HG02610 (cell line): ENCODE measurements around the gene MAML3.

ENCODE experiments used
- ATAC-seq: cut with Tn5 transposase; IDR thresholded peaks from one replicate; pipeline ENCODE4 v1.9.1; 2021; ENCODE audit warnings: mild to moderate bottlenecking, moderate library complexity; ENCODE audit not compliant: unreplicated experiment

The MAML3 gene

DNA sequence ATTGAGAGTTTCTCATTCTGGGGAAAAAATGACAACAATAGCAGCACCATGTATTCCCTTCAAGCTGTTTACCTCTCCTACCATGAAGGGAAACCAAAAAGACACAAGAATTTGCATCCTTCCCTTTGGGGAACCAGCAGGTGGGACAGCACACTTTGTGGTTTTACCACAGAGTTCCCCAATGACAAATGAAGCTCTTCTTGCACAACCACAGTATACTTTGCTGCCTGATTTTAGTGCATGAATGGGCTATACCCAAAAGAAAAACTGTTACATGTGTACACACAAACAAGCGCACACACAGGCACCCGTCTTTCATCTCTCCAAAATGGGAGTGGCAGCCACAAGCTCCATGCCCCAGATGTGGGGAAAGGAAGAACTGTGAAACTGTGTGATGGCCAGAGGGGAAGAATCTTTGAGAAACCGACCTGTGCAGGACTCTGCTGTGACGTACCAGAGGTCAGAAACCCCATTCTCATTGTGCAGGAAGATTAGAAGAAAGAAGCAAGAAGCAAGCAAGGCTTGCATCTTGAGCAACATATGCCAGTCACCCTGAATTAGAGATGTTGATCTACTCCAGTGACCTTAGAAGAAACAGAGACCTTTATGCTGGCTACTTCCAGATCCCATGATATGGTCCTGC lies 2.7 kb upstream of the MAML3 start:
- peak; percentile 88 for ATAC-seq

DNA sequence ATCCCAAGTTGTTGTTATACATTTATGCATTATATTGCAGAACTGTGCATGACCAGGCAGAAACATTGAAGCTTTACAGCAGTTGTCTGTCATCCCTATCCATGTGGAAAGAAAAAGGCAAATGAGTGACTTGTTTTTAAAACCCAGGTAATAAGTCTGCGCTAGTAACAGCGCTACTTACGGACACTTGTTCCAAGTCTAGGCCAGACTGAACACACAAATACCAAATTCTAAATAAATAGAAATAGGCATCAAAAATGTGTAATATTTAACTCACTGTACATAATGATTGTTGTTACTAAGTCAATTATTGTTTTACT lies 548 bp upstream of the MAML3 start:
- ATAC-seq: no peak

DNA sequence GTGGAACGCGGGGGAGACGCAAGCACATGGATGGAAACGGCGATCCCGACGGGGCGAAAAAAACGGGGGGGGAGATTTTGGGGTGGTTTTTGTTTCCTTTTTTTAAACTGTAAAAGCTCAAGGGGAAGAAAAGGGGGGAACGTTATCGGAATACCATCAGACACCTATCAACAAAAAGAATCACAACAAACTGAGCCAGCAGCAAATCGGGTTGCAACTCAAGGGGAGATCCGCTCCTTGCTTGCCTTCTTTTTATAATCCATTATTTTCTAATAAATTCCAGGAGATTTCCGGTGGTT lies 616 bp downstream of the MAML3 start:
- no peak for ATAC-seq

DNA sequence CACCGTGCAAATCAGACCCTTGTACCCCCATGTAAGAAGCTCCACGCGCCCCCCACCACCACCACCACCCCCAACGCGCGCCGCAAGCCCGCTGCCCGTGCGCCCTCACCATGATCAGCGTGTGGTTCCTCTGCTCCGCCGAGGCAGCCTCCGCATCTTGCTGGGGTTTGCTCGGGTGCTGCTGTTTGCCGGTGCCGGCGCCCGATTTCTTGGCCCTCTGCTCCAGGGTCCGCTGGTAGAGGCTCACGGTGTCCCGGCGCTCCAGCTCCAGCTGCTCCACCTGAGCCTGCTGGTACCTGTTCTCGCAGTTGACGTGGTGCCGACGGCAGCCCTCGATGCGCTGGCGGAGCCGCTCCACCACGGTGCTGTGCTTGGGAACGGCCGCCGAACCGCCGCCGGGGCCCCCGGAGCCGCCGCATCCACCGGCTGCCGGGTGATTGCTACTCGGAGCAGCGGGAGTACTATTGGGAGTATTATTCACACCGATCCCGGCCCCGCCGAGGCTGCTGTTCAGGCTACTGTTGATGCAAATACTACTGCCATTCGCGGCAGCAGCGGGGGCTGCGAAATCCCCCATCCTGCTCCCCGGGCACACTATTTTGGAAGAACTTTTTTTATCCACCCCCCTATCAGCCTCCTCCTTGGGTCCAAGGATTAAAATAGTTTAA lies 1.1 kb downstream of the MAML3 start:
- no peak for ATAC-seq

DNA sequence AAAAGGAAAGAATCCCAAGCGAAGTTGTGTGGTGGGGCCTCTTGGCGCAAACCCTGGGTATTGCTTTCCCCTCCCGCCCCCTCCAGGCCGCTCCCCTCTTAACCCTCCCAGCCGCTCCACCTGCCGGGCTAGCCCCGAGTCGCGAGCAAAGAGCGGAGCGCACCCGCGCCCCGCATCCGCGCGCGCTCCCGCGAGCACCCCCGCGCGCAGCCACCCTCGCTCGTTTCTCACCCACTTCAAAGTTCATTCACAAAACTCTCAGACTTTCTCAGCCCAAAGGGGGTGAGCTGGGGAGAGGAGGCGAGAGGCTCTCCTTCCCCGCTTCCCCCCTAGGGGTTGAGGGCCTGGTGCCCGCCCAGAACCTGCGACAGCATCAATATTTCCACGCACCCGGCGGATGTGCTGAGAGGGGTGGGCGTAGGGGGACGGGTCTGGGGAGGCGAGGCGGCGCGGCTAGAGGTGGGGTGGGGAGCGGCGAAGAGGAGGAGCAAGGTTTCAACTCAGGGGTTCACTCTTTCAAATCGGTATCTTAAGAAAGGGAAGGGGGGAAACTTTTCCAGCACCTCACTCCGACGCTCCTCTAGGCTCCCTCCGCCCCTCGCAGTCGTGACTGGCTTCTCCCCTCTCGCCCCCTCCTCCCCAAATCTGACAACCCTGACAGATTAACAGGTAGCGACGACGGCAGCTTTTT lies 1.8 kb downstream of the MAML3 start:
- ATAC-seq: no peak

DNA sequence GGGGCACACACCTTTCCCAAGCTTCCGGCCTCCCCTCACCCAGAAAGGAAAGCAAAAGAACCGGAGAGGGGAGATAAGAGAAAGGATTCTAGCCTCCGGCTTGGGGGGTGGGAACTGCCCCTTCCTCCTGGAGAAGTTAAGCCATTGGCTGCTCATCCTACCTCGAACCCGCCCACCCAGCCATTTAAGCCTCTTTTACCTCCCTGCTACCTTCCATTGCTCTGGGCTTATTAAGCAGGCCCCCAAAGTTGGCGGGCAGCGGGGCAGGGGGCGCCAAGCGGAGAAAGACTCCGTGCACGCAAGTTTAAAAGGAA lies 2.3 kb downstream of the MAML3 start:
- ATAC-seq: no peak

DNA sequence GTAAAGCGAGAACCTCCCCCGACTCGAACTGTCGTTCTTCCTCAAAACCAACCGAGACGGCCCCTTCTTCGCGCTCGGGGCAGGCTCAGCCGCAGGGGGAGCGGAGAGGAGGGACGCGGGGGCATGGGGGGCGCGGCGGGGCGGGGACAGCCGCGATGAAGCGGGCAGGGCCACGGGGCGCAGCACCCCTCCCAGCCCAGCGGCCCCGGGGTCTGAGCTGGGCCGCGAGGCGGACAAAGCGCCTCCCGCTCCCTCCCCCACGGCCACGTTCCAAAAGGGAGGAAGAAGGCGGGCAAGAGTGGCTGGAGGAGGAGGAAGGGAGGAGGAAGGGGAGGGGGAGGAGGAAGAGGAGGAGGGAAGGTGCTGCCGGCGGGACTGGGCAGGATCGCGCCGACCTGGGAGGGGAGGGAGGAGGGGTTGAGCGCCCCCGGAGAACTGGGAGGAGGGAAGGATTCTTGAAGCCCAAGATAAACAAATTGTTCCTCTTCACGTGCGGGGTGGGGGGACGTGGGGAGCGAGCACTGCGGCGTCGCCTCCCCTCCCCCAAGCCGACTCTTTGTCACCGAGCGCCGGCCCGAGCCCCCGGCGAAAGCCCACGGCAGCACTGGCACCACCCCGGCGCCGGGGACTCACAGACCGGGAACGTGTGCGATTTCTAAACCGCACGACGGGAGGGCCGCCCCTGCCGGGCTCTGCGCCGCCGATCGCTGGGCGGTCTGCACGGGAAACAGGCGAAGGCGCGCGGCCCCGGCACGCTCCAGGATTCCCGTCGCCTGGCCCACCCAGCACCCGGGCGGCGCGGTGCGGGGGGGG lies 2.9 kb downstream of the MAML3 start:
- no peak for ATAC-seq

DNA sequence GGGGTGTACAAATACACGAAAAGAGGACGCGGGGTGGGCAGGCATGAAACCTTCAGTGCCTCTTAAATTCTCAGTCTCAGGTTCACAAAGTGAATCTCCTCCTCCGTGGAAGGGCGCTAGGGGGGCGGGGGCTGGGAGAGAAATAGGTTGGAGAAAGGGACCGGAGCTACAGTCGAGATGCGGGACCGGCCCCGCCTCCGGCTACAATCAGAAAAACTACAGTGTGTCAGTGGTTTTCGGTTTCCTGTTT lies 3.4 kb downstream of the MAML3 start:
- no peak for ATAC-seq

DNA sequence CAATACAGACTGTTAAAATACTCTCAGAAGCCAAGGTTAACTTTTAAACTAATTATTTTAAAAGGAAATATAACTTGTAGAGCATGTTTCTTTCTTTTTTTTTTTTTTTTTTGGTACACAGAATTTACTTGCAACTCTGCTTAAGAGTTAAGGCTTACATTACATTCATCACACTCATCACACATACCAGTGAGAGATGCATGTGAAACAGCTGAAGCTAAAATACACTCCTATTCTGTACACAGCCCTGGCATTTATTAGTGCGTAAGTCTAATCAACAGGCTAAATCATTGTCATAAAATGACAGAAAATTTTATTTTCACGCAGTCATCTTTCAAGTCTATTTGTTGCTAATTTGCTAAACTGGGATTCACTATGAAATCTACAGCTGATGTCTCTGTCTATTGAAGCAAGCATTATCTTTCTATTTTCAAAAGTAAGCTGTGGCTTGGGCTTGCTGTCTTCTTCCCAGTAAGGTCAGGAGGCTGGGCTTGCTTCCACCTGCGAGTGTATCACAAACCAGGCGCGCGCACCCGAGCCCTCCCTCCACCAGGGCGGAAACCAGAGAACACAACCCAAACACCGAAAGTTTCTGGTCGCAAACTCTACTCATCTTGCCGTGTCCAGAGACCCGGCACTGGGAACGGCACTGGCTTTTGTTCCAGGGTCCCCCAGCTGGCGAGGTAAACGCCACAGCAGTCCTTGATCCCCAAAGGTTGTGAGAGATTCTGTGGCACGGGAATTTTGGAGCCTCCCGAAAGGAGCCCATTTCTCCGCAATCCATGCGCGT lies 3.9 kb downstream of the MAML3 start:
- ATAC-seq: no peak

DNA sequence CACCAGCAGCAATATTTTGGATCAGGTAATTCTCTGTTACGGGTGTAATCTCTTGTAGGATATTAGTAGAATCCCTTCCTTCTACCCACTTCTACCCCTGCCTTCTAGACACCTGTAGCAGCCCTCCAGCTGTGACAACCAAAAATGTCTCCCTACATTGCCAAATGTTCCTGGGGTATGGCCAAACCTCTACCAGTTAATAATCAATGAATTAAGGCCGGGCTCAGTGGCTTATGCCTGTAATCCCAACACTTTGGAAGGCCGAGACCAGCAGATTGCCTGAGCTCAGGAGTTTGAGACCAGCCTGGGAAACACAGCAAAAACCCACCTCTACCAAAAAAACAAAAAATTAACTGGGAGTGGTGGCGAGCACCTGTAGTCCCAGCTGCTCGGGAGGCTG lies 9.9 kb downstream of the MAML3 start:
- ATAC-seq: no peak

DNA sequence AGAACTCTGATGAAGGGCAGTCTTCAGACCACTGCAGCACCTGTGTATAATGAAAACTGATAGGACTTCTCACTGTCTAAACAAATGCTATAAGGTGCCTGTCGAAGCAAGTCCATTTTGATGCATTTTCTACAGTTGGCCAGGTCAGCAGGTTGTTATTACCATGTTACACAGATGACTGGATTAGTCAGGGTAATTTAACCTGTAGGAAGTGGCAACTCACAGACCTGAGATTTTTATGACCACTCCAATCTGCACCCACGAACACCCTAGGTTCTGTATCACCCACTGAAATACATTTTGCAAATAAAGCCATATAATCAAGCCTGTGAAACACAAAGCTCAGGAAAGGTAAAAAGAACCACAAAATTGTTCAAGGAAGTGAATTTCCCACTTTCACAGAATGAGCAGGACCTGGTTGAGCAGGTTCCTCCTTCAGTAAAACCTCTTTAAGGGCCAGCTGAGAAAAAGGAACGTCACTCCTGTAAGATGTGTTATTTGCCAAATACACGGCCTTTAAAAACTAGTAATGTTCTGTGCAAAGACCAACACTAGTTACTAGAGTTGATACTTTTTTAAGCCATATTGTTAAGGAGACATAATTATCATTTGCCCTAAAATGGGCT lies 12.7 kb downstream of the MAML3 start:
- no peak for ATAC-seq

DNA sequence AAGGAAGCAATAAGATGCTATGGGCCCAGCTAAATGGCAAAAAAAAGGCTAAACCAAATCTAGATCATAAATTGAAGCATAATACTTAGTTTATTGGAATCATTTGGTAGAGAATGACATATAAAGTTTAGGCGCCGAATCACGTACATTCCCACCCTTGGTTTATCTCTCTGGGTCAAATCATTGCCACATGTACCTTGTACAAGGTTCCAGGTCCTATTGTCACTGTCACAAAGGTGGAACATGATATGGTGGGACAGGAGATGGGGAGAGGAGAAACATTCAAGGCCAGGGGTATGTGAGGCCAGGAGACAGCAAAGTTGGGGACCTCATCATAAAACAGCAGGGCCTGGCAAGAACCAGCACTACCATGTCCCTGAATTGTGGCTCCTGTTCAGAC lies 13.4 kb downstream of the MAML3 start:
- no peak for ATAC-seq

DNA sequence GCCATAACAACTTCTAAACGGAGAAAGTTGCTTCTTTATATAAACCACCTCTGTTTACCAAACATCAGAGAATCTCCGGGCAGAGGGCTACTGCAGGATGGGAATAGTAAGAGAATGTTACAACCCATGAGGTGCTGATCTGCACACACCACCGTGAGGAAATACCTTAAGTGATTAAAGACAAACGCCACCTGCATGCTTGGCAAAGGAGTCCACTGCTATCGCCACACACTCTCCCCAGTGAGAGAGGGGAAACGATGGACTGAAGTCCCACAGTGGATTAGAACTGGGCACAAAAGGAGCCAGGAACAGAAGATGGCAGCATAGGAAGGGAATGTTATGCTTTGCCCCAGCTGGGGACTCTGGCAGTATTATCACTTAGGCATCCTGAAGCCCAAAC lies 15.6 kb downstream of the MAML3 start:
- no peak for ATAC-seq

DNA sequence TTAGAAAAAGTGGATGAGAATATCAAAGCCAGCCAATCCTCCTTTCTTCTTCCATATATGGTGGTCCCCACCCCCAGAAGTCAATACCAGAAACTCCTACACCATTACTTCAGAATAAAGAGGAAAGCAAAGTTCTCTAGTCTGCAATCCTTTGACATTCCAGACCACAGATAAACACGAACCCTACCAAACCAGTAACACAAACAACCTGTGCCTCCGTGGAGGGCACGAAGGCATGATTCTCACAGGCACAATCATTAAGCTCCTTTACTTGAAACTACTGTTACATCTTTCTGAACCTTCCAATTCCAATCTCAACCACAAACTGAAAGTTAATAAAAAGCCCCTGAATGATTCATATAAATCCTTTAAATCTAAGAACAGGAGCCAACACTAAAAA lies 16.3 kb downstream of the MAML3 start:
- ATAC-seq: no peak

DNA sequence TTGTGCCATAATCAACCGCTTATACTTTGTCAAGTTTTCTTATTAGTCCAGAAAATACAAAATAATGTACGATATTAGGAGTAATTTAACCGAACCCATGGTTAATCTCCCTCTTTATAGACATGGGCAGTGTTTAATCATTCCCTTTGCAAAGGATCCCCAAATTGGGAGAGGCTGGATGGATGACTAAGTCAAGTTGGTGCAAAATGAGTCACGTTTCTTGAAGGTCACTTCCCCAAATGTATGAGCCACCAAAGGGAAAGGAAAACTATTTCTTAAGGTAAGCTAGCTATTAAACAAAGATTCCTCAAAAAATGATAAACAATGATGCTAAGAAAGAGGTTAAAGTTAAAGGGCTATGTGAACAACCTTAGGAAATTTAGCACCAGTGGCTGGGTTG lies 17.5 kb downstream of the MAML3 start:
- ATAC-seq: no peak

DNA sequence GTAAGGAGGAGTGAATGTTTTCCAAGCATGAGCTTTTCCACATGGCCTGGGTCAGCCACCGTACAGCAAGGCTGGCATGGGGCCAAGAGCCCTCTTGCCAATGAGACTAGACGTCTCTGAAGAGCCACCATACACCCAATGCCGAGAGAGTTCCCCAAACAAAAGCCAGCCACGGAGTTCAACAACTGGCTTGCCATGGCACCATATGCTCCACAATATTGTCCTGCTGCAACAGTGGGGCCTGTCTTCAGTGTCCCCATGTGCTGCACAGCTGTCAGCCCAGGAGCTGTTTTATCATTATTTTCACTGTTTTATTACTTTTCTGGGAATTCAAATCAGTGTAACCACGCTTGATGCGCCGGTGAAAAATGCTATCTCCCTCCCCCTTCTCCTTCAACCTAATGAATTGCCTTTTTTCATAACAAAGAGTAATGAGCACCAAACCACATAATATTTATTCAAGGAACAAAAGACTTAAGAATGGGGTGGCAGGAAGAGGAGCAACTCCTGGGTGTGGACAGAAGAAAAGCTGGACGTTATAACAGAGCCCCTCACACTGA lies 18.4 kb downstream of the MAML3 start:
- ATAC-seq: no peak

DNA sequence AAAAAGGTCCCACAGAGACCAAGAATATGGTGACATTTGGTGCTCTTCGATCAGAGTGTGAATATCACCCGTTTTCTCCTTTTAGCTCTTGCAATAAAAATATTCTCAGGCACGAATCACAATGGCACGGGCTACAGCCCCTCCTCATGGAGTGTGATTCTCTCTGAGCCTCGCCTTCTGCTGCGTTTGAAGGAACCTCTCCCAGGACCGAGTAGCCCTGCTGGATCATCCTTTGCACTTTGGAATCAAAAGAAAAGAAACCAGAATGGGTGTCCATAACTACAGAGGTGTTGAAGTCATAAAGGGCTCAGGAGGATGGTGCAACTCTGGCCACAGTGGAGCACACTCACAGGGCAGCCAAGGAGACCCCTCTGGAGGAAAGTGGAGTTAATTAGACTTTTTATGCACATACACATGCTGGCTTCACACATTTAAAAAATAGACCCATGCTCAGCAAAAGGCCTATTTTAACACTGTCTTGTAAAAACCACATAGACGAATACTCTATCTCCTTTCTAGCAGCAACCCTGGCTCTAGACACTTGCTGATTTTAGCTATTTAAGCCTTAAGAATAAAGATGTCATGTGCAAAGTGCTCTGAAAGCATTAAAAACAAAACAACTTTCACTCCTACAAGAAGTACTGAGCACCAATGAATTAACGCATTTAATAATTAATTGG lies 19.1 kb downstream of the MAML3 start:
- ATAC-seq: no peak

DNA sequence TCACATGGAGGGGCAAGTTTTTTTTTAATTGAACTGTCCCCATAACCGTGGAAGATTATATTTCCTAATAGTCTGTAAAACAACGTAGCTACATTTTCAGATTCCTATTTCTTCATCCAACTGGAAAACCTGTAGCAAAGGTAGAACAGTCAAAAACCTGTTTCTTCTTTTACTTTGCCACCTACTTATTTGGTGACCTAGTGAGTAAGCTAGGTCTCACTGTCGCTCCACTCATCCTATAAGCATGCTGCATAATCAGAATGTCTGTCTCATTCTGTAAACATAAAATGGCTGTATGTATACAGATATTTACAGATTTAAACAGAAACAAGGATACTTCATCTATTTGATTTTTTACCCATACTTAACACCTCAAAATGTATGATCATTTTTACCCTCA lies 20.4 kb downstream of the MAML3 start:
- ATAC-seq: no peak

DNA sequence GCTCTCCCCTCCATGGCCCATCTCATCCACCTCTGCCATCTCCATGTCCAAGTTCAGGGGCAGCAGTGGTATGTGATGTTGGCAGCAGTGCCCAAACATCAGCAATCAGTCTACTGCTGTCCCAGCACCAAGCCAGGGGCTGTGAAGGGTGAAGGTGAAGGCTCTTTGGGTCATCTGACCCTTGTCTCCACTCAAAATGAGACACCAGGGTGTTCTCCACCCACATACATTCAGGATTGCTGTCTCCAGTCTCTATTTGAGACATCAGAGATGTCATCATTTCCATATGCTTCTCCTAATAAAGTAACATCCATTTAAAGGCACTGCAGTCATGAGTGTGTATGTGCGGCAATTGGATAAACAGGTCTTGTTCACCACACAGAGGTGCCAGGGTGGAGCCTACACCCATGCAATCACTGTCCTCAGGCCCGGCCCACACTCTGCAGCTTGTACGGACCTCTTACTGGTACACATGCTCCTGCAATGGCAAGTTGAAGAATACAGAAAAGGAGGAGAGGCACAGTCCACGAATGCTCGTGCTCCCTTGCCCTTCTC lies 22.2 kb downstream of the MAML3 start:
- peak; percentile 58 for ATAC-seq

DNA sequence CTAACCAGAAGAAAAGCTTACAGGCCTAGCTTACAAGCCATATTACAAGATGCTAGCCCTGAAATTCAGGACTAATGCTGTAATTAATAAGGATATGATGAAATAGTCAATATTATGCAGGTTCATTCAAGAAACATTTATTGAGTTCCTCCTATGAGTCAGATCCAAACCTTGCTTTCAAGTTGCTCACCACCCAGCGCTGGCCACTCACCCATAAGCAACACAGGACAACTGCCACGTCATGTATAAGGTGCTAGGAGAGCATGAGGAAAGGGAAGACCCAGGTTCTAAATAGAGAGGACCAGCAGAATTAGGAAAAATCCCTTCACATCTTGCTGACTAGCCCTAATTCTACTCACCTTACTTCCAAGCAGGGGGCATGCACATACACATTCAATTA lies 23.3 kb downstream of the MAML3 start:
- ATAC-seq: no peak
